K562 (cell line): ENCODE measurements around the gene SULT6B1.

Source experiments
- ATF7 ChIP-seq: fragments of 450-650 bp; IDR thresholded peaks from 2 replicates; pipeline ENCODE4 v1.7.1; 2014; ENCODE audit warnings: mild to moderate bottlenecking, moderate library complexity
- BRD4 ChIP-seq: fragments of 200-600 bp; sonication (generic); IDR thresholded peaks from 2 replicates; pipeline ENCODE4 v1.6.1; 2017; ENCODE audit warnings: inconsistent platforms
- CREB3L1 ChIP-seq: fragments of 450-650 bp; IDR thresholded peaks from 2 replicates; pipeline ENCODE4 v1.6.1; 2014; ENCODE audit warnings: low read depth, mild to moderate bottlenecking, moderate library complexity, borderline replicate concordance
- CTCF ChIP-seq, 3 experiments: IDR thresholded peaks in 2 of 3; conservative IDR thresholded peaks in 1 of 3; 2 replicates each; pipeline ENCODE4 v1.5.1; 2011 to 2012; ENCODE audit warnings: low read length in 3 of 3, mild to moderate bottlenecking in 3 of 3, control low read depth in 2 of 3, improper control_type of control experiment in 1 of 3, inconsistent platforms in 1 of 3, low read depth in 1 of 3, mixed read lengths in 1 of 3, moderate library complexity in 1 of 3; ENCODE audit not compliant: insufficient read depth in 2 of 3
- EZH2 ChIP-seq: IDR thresholded peaks from 2 replicates; pipeline ENCODE4 v1.6.1; 2012; ENCODE audit warnings: low read depth, mild to moderate bottlenecking, inconsistent platforms, low read length, borderline replicate concordance
- HDAC2 ChIP-seq: fragments of 450-650 bp; IDR thresholded peaks from 2 replicates; pipeline ENCODE4 v1.6.1; 2016; ENCODE audit warnings: mild to moderate bottlenecking
- HINFP ChIP-seq: fragments of 450-650 bp; conservative IDR thresholded peaks from 2 replicates; pipeline ENCODE4 v1.6.1; 2016; ENCODE audit warnings: missing genetic modification characterization, low read depth, mild to moderate bottlenecking, control low read depth, missing compliant biosample characterization
- MGA ChIP-seq: fragments of 450-650 bp; IDR thresholded peaks from 2 replicates; pipeline ENCODE4 v1.6.1; 2016; ENCODE audit warnings: mild to moderate bottlenecking, moderate library complexity
- NR2C2 ChIP-seq, 2 experiments: fragments of 200-800 bp in 1 of 2; sonication (Bioruptor generic) in 1 of 2; sonication (generic) in 1 of 2; formaldehyde crosslinking in 1 of 2; IDR thresholded peaks; 2 replicates each; pipeline versions ENCODE4 v1.6.1 to v1.8.0; 2016 to 2022; ENCODE audit warnings: mild to moderate bottlenecking in 1 of 2, missing compliant biosample characterization in 1 of 2, missing genetic modification characterization in 1 of 2, missing genetic modification reagents in 1 of 2
- PCBP2 ChIP-seq: fragments of 200-400 bp; formaldehyde crosslinking; IDR thresholded peaks from 2 replicates; pipeline ENCODE4 v1.6.1; 2018; ENCODE audit warnings: low read length, low read depth, mild to moderate bottlenecking, moderate library complexity; ENCODE audit not compliant: poor library complexity, severe bottlenecking
- TEAD4 ChIP-seq, 2 experiments: sonication (generic) in 1 of 2; formaldehyde crosslinking in 1 of 2; IDR thresholded peaks; 2 replicates each; pipeline versions ENCODE4 v1.6.1 to v1.8.0; 2012 to 2022; ENCODE audit warnings: borderline replicate concordance in 1 of 2, inconsistent platforms in 1 of 2, low read length in 1 of 2, mild to moderate bottlenecking in 1 of 2, missing genetic modification reagents in 1 of 2
- ZNF589 ChIP-seq: fragments of 200-800 bp; sonication (Bioruptor generic); IDR thresholded peaks from 2 replicates; pipeline ENCODE4 v1.6.1; 2016; ENCODE audit warnings: low read depth, missing genetic modification characterization, missing compliant biosample characterization

DNA sequence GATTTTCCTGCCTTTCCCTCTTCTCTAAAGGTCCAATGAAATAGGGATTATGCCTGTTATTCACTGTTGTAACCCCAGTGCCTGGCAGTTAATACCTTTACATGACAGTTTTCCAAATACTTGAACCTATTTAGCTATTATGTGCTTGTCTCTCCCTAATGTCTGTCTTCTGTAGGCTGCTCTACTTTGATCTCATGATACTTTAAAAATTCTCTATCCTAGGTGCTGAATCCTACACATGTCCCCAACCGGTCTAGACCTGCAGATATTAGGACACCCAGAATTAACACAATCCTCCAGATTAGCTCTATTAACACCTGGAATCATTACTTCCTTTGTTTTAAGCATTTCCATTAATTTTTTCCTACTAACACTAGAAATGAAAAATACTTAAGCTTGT is 35.6 kb upstream of the SULT6B1 start:
- TF ChIP-seq BRD4 (no peak), ZNF589 (CRISPR knock-in tag) (no peak), PCBP2 (no peak), CREB3L1 (no peak), EZH2 (no peak), HDAC2 (no peak), NR2C2 (CRISPR knock-in tag; IDR thresholded peaks at IDR 0.05) (no peak), NR2C2 (tag; IDR thresholded peaks at IDR 0.05) (no peak), CTCF (IDR thresholded peaks at IDR 0.05 in 2 of 3, conservative IDR thresholded peaks at IDR 0.05 in 1 of 3; ENCODE audit: insufficient read depth in 2 of 3, low read depth in 1 of 3, low read length in 3 of 3) (no peak), MGA (no peak), ATF7 (no peak), TEAD4 (IDR thresholded peaks at IDR 0.05; ENCODE audit: low read length) (no peak), TEAD4 (CRISPR knock-in tag; IDR thresholded peaks at IDR 0.05; ENCODE audit: borderline replicate concordance) (no peak), HINFP (tag) (no peak)
